Hepatocyte (in vitro differentiated cells): ENCODE measurements around the gene PPM1L.

ENCODE experiments used
- CTCF ChIP-seq: fragments of 200-600 bp; sonication (generic); IDR thresholded peaks from 2 replicates; pipeline ENCODE4 v1.5.1; 2016; ENCODE audit warnings: antibody characterized with exemption, mild to moderate bottlenecking; ENCODE audit not compliant: poor library complexity
- EZH2 ChIP-seq: fragments of 200-600 bp; sonication (generic); IDR thresholded peaks from 2 replicates; pipeline ENCODE4 v1.6.1; 2016; ENCODE audit warnings: antibody characterized with exemption, mild to moderate bottlenecking, borderline replicate concordance
- EZH2phosphoT487 ChIP-seq: fragments of 200-600 bp; sonication (generic); IDR thresholded peaks from one replicate; pipeline ENCODE4 v1.6.1; 2018; ENCODE audit warnings: antibody characterized with exemption, mild to moderate bottlenecking, low read depth, moderate library complexity; ENCODE audit not compliant: unreplicated experiment, severe bottlenecking

- TF ChIP-seq CTCF (no peak), EZH2 (no peak), EZH2phosphoT487 (no peak)
Measured at GRCh38 chr3:160748231-160748630, 7.8 kb upstream of the PPM1L start.
